MM.1S (cell line): ENCODE results near the gene FMO3.

Experiments used
- DNase-seq: peaks from one replicate; pipeline ENCODE4 v3.0.0-alpha.2; 2015
- H2AFZ ChIP-seq: fragments of 300-600 bp; sonication (generic); 2 replicates; pipeline ENCODE4 v1.6.0; 2016; ENCODE audit warnings: antibody characterized with exemption, low read length
- H3F3A ChIP-seq: fragments of 300-600 bp; sonication (generic); 2 replicates; pipeline ENCODE4 v1.6.1; 2016; ENCODE audit warnings: mild to moderate bottlenecking, antibody characterized with exemption, low read length, moderate library complexity, mixed read lengths; ENCODE audit not compliant: insufficient read depth
- H3K27ac ChIP-seq: fragments of 300-600 bp; sonication (generic); 2 replicates; pipeline ENCODE4 v1.5.1; 2016; ENCODE audit warnings: mild to moderate bottlenecking, low read length
- H3K27me3 ChIP-seq: fragments of 300-600 bp; sonication (generic); replicated peaks from 2 replicates; pipeline ENCODE4 v1.6.0; 2016; ENCODE audit warnings: low read length; ENCODE audit not compliant: insufficient read depth
- H3K36me3 ChIP-seq: fragments of 300-600 bp; sonication (generic); replicated peaks from 2 replicates; pipeline ENCODE4 v1.6.1; 2016; ENCODE audit warnings: mild to moderate bottlenecking, low read length, mixed read lengths; ENCODE audit not compliant: insufficient read depth
- H3K4me1 ChIP-seq: fragments of 300-600 bp; sonication (generic); 2 replicates; pipeline ENCODE4 v1.6.1; 2016; ENCODE audit warnings: low read length, mixed read lengths
- H3K4me2 ChIP-seq: fragments of 300-600 bp; sonication (generic); 2 replicates; pipeline ENCODE4 v1.6.0; 2016; ENCODE audit warnings: low read depth, low read length
- H3K4me3 ChIP-seq: fragments of 300-600 bp; sonication (generic); 2 replicates; pipeline ENCODE4 v1.5.1; 2016; ENCODE audit warnings: low read length, mixed read lengths
- H3K79me2 ChIP-seq: fragments of 300-600 bp; sonication (generic); 2 replicates; pipeline ENCODE4 v1.6.1; 2016; ENCODE audit warnings: mixed run types, low read length, mixed read lengths
- H3K9ac ChIP-seq: fragments of 300-600 bp; sonication (generic); 2 replicates; pipeline ENCODE4 v1.6.1; 2016; ENCODE audit warnings: low read length, mixed read lengths
- H3K9me2 ChIP-seq: fragments of 300-600 bp; sonication (generic); replicated peaks from 2 replicates; pipeline ENCODE4 v1.6.1; 2016; ENCODE audit warnings: mild to moderate bottlenecking, low read length, mixed read lengths; ENCODE audit not compliant: insufficient read depth
- H3K9me3 ChIP-seq: fragments of 300-600 bp; sonication (generic); replicated peaks from 2 replicates; pipeline ENCODE4 v1.6.1; 2016; ENCODE audit warnings: mild to moderate bottlenecking, low read length, mixed read lengths; ENCODE audit not compliant: insufficient read depth
- H4K20me1 ChIP-seq: fragments of 300-600 bp; sonication (generic); 2 replicates; pipeline ENCODE4 v1.6.1; 2016; ENCODE audit warnings: mild to moderate bottlenecking, low read length, moderate library complexity, mixed read lengths; ENCODE audit not compliant: insufficient read depth
- CTCF ChIP-seq: fragments of 300-600 bp; sonication (generic); IDR thresholded peaks from 2 replicates; pipeline ENCODE4 v1.5.1; 2016; ENCODE audit warnings: antibody characterized with exemption, low read length, mixed read lengths
- EZH2 ChIP-seq: fragments of 300-600 bp; sonication (generic); optimal IDR thresholded peaks from 2 replicates; pipeline ENCODE3; 2017; ENCODE audit warnings: low read depth, mild to moderate bottlenecking, antibody characterized with exemption, low read length, mixed read lengths
- EZH2phosphoT487 ChIP-seq: fragments of 300-600 bp; sonication (generic); IDR thresholded peaks from 2 replicates; pipeline ENCODE4 v1.6.1; 2018; ENCODE audit warnings: antibody characterized with exemption, low read length

Gene FMO3

DNA sequence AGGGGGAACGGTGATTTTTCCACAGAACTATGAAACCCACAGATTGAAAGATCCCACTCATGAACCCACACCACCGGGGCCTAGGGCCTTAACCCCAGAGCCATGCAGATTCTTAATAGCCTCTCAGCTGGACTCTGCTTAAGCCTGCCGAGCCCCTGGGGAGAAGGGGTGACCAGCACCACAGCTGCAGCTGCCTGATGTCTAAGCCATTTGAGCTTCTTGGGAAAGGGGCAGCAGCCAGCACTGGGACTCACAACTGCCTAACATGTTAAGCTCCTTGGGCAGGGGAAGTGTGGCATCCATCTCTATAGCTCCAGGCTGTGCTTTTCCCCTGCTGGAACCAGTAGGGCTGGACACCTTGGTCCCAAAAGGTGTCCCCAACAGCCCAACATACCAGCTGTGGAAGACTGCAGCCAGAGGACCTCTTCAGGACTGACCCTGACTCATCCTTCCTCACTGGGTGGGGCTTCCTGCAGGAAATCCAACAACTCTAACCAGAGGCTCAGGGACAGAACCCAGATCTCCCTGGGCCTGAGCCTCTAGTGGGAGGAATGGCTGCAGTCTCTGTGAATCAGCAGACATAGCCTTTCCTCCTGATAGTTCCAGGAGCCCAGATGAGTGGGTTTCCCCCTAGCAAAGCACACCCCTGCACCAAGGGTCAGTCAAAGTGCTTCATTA, 34.6 kb upstream of the FMO3 start:
- Histone ChIP-seq H3K27ac (no peak overlapping the region), H3K9me2 (no peaks in the 10 kb centered on the region), H4K20me1 (no peaks in the 10 kb centered on the region), H3K27me3 (no peaks in the 10 kb centered on the region), H3K79me2 (no peaks in the 10 kb centered on the region), H3K4me1 (no peaks in the 10 kb centered on the region), H3K9me3 (no peaks in the 10 kb centered on the region), H3K36me3 (no peaks in the 10 kb centered on the region), H3K9ac (no peak overlapping the region), H3K4me3 (no peak overlapping the region), H2AFZ (no peak overlapping the region), H3F3A (no peaks in the 10 kb centered on the region), H3K4me2 (no peak overlapping the region)
- TF ChIP-seq EZH2, result no peak
- no peak for TF ChIP-seq CTCF
- no peak for TF ChIP-seq EZH2phosphoT487
- DNase-seq, result no peak

DNA sequence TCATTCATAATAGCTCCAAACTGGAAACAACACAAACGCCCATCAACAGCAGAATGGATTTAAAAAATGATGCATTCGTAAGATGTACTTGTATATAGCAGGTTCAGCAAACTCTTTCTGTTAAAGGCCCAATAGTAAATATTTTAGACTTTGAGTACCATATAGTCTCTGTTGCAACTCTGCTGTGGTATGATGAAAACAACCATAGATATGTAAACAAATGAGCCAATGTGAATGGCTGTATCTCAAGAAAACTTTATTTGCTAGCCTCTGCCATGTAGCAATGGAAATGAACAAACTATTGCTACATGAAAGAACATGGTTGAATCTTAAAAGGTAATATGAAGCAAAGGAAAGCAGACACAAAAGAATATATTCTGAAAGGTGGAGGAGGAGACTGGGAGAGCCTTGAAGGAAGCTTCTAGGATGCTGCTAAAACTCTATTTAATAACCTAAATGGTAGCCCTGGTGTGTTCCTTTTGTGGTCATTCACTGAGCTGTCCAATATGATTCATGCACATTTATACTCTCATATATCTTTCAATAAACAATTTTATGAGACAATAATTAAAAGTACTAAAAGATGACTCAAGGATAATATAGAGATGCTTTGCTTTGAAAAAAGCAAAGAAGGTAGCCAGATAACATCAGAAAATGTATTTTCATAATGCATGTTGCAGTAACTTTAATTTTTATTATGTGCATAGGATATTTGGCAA, 29.1 kb upstream of the FMO3 start:
- Histone ChIP-seq H3K79me2 (no peaks in the 10 kb centered on the region), H3K36me3 (no peaks in the 10 kb centered on the region), H3K4me2 (no peak overlapping the region), H3K27me3 (no peaks in the 10 kb centered on the region), H3K9me2 (no peaks in the 10 kb centered on the region), H3K4me1 (no peaks in the 10 kb centered on the region), H3K9me3 (no peaks in the 10 kb centered on the region), H2AFZ (no peak overlapping the region), H3K27ac (no peak overlapping the region), H3K9ac (no peak overlapping the region), H3K4me3 (no peak overlapping the region), H4K20me1 (no peaks in the 10 kb centered on the region), H3F3A (no peaks in the 10 kb centered on the region)
- no peak for TF ChIP-seq EZH2
- TF ChIP-seq CTCF, result no peak
- TF ChIP-seq EZH2phosphoT487, result no peak
- DNase-seq, result no peak

- Histone ChIP-seq H3K4me1 (no peaks in the 10 kb centered on the region), H3K9ac (no peak overlapping the region), H3K9me3 (no peaks in the 10 kb centered on the region), H3K79me2 (no peaks in the 10 kb centered on the region), H3K4me3 (no peak overlapping the region), H3F3A (no peaks in the 10 kb centered on the region), H2AFZ (no peak overlapping the region), H3K36me3 (no peaks in the 10 kb centered on the region), H3K4me2 (no peak overlapping the region), H3K9me2 (no peaks in the 10 kb centered on the region), H3K27ac (no peak overlapping the region), H3K27me3 (no peaks in the 10 kb centered on the region), H4K20me1 (no peaks in the 10 kb centered on the region)
- TF ChIP-seq CTCF (no peak), EZH2phosphoT487 (no peak), EZH2 (no peak)
- DNase-seq, result no peak
Observed at GRCh38 chr1:171062902-171063301, 27.8 kb upstream of the FMO3 start.
